Measurements from ENCODE around the gene FXYD6. TPM values are rescaled to one million over a fixed set of nuclear protein-coding genes. Genes with fewer than 3 reads are reported as not detected.

Gene FXYD6
- polyA plus RNA-seq, 1 of the 3 experiments (the other 2 are of a cell fraction) = 1.4 TPM

DNA sequence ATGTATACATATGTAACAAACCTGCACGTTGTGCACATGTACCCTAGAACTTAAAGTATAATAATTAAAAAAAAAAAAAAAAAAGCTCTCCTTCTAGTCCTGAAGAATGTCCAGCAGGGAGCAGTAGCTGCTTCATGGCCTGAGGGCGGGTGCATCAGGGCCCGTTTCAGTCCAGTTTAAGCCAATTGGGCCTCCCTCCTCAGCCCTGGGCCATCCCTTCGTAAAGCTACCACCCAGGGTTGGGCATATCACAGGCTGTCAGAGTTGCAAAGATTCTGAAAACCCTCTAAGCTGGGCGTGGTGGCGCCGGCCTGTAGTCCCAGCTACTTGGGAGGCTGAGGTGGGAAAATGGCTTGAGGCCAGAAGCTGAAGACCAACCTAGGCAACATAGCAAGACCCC is 47.3 kb upstream of the FXYD6 start:
- Histone ChIP-seq H4K20me1 (ENCODE audit: insufficient read depth) (no peaks in the 10 kb centered on the region), H3K9ac (no peak overlapping the region), H3K27ac (ENCODE audit: low read depth in 2 of 2, low read length in 1 of 2) (no peak overlapping the region), H3K4me2 (no peak overlapping the region), H3K27me3 (ENCODE audit: insufficient read depth) (no peaks in the 10 kb centered on the region), H3F3A (replicated peaks; ENCODE audit: insufficient read depth) (no peaks in the 10 kb centered on the region), H2AFZ (ENCODE audit: low read depth) (no peak overlapping the region), H3K4me3 (ENCODE audit: low read depth in 2 of 2, low read length in 1 of 2) (no peak overlapping the region), H3K9me2 (no peaks in the 10 kb centered on the region), H3K4me1 (ENCODE audit: control insufficient read depth in 1 of 2, insufficient read depth in 2 of 2, low read depth in 1 of 2, low read length in 1 of 2) (no peaks in the 10 kb centered on the region), H3K9me3 (no peaks in the 10 kb centered on the region), H3K79me2 (ENCODE audit: insufficient read depth) (no peaks in the 10 kb centered on the region), H3K36me3 (replicated peaks in 1 of 2; ENCODE audit: control insufficient read depth in 1 of 2, insufficient read depth in 2 of 2, low read length in 1 of 2) (no peaks in the 10 kb centered on the region)
- CTCF ChIA-PET = interaction anchor here (0.6 to 2.9 kb wide), 4 partner anchors 12 to 116 kb away, joined by 3 to 14 read pairs (median 4); no protein-coding TSS in a partner anchor
- TF ChIP-seq SIN3A (IDR thresholded peaks at IDR 0.05; ENCODE audit: borderline replicate concordance, low read depth, low read length) (no peak), RAD21 (IDR thresholded peaks at IDR 0.05; ENCODE audit: low read length) (no peak), FOXM1 (IDR thresholded peaks at IDR 0.05; ENCODE audit: low read depth) (no peak), GABPA (IDR thresholded peaks at IDR 0.05; ENCODE audit: low read depth) (no peak), FOXJ3 (CRISPR knock-in tag; IDR thresholded peaks at IDR 0.05) (no peak), YY1 (IDR thresholded peaks at IDR 0.05; ENCODE audit: low read depth) (no peak), NRF1 (IDR thresholded peaks at IDR 0.05; ENCODE audit: low read depth, low read length) (no peak)
- TF ChIP-seq, protein P1, sequence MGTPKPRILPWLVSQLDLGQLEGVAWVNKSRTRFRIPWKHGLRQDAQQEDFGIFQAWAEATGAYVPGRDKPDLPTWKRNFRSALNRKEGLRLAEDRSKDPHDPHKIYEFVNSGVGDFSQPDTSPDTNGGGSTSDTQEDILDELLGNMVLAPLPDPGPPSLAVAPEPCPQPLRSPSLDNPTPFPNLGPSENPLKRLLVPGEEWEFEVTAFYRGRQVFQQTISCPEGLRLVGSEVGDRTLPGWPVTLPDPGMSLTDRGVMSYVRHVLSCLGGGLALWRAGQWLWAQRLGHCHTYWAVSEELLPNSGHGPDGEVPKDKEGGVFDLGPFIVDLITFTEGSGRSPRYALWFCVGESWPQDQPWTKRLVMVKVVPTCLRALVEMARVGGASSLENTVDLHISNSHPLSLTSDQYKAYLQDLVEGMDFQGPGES (IDR thresholded peaks at IDR 0.05; ENCODE audit: low read depth, low read length) = no peak
- TF ChIP-seq, protein P2, sequence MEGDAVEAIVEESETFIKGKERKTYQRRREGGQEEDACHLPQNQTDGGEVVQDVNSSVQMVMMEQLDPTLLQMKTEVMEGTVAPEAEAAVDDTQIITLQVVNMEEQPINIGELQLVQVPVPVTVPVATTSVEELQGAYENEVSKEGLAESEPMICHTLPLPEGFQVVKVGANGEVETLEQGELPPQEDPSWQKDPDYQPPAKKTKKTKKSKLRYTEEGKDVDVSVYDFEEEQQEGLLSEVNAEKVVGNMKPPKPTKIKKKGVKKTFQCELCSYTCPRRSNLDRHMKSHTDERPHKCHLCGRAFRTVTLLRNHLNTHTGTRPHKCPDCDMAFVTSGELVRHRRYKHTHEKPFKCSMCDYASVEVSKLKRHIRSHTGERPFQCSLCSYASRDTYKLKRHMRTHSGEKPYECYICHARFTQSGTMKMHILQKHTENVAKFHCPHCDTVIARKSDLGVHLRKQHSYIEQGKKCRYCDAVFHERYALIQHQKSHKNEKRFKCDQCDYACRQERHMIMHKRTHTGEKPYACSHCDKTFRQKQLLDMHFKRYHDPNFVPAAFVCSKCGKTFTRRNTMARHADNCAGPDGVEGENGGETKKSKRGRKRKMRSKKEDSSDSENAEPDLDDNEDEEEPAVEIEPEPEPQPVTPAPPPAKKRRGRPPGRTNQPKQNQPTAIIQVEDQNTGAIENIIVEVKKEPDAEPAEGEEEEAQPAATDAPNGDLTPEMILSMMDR (IDR thresholded peaks at IDR 0.05) = no peak
- TF ChIP-seq, protein P3, sequence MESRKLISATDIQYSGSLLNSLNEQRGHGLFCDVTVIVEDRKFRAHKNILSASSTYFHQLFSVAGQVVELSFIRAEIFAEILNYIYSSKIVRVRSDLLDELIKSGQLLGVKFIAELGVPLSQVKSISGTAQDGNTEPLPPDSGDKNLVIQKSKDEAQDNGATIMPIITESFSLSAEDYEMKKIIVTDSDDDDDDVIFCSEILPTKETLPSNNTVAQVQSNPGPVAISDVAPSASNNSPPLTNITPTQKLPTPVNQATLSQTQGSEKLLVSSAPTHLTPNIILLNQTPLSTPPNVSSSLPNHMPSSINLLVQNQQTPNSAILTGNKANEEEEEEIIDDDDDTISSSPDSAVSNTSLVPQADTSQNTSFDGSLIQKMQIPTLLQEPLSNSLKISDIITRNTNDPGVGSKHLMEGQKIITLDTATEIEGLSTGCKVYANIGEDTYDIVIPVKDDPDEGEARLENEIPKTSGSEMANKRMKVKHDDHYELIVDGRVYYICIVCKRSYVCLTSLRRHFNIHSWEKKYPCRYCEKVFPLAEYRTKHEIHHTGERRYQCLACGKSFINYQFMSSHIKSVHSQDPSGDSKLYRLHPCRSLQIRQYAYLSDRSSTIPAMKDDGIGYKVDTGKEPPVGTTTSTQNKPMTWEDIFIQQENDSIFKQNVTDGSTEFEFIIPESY (IDR thresholded peaks at IDR 0.05; ENCODE audit: borderline replicate concordance, low read depth) = no peak
- TF ChIP-seq, protein P4, sequence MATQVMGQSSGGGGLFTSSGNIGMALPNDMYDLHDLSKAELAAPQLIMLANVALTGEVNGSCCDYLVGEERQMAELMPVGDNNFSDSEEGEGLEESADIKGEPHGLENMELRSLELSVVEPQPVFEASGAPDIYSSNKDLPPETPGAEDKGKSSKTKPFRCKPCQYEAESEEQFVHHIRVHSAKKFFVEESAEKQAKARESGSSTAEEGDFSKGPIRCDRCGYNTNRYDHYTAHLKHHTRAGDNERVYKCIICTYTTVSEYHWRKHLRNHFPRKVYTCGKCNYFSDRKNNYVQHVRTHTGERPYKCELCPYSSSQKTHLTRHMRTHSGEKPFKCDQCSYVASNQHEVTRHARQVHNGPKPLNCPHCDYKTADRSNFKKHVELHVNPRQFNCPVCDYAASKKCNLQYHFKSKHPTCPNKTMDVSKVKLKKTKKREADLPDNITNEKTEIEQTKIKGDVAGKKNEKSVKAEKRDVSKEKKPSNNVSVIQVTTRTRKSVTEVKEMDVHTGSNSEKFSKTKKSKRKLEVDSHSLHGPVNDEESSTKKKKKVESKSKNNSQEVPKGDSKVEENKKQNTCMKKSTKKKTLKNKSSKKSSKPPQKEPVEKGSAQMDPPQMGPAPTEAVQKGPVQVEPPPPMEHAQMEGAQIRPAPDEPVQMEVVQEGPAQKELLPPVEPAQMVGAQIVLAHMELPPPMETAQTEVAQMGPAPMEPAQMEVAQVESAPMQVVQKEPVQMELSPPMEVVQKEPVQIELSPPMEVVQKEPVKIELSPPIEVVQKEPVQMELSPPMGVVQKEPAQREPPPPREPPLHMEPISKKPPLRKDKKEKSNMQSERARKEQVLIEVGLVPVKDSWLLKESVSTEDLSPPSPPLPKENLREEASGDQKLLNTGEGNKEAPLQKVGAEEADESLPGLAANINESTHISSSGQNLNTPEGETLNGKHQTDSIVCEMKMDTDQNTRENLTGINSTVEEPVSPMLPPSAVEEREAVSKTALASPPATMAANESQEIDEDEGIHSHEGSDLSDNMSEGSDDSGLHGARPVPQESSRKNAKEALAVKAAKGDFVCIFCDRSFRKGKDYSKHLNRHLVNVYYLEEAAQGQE (IDR thresholded peaks at IDR 0.05; ENCODE audit: low read depth, low read length) = no peak
- POLR2A ChIA-PET = no interaction called here
- DNase-seq = no peak
- WGBS (ENCODE audit: low lambda C conversion rate) = 63% methylated on average over 6 of the region's 7 CpGs
